Measurements from ENCODE around the gene PBX1. TPM values are rescaled to one million over a fixed set of nuclear protein-coding genes. Genes with fewer than 3 reads are reported as not detected.

PBX1 gene
- total and polyA plus RNA-seq, 4 donors = 14.0 to 125 (median 40.0) TPM

GRCh38 chr1:164671966-164672571 lies 113.1 kb downstream of the PBX1 start:
- intact Hi-C loops (cut with DNase I) = no loop called here
- WGBS, 2 donors = 75 to 77% methylated on average over 7 of the region's 7 CpGs

GRCh38 chr1:164672588-164672987 lies 113.6 kb downstream of the PBX1 start:
- DNase-seq (no peak), ATAC-seq (ENCODE audit: low FRiP score) (no peak)
- Histone ChIP-seq H3K4me3 (ENCODE audit: low read length in 2 of 2) (no peak overlapping the region), H3K36me3 (ENCODE audit: control insufficient read depth in 1 of 2, insufficient read depth in 2 of 2, low read length in 1 of 2) (no peaks in the 10 kb centered on the region), H3K4me1 (ENCODE audit: control insufficient read depth in 1 of 2, insufficient read depth in 2 of 2, low read length in 2 of 2) (peaks cover 0 to 10% of the 10 kb centered on the region in 2 donors), H3K27me3 (ENCODE audit: control insufficient read depth in 1 of 2, insufficient read depth in 2 of 2, low read length in 1 of 2) (no peaks in the 10 kb centered on the region), H3K9me3 (ENCODE audit: control insufficient read depth, low read length) (no peaks in the 10 kb centered on the region), H3K27ac (ENCODE audit: low read depth in 1 of 2, low read length in 2 of 2) (no peak overlapping the region)
- WGBS, 2 donors = 93 to 99% methylated on average over 3 of the region's 3 CpGs
- intact Hi-C loops (cut with DNase I) = no loop called here

More at GRCh38 chr1:164671966-164672571, 113.1 kb downstream of the PBX1 start:
- ATAC-seq (ENCODE audit: low FRiP score) = no peak
- no peaks in the 10 kb centered on the region for H3K36me3 ChIP-seq (ENCODE audit: control insufficient read depth in 1 of 2, insufficient read depth in 2 of 2, low read length in 1 of 2)
- no peaks in the 10 kb centered on the region for H3K9me3 ChIP-seq (ENCODE audit: control insufficient read depth, low read length)
- no peaks in the 10 kb centered on the region for H3K27me3 ChIP-seq (ENCODE audit: control insufficient read depth in 1 of 2, insufficient read depth in 2 of 2, low read length in 1 of 2)
- peaks cover 0 to 10% of the 10 kb centered on the region in 2 donors for H3K4me1 ChIP-seq (ENCODE audit: control insufficient read depth in 1 of 2, insufficient read depth in 2 of 2, low read length in 2 of 2)
- H3K4me3 ChIP-seq (ENCODE audit: low read length in 2 of 2) = no peak overlapping the region
- no peak for DNase-seq
- no peak overlapping the region for H3K27ac ChIP-seq (ENCODE audit: low read depth in 1 of 2, low read length in 2 of 2)

GRCh38 chr1:164673584-164674214 lies 114.7 kb downstream of the PBX1 start:
- Histone ChIP-seq H3K27ac (ENCODE audit: low read depth in 1 of 2, low read length in 2 of 2) (no peak overlapping the region), H3K9me3 (ENCODE audit: control insufficient read depth, low read length) (no peaks in the 10 kb centered on the region), H3K36me3 (ENCODE audit: control insufficient read depth in 1 of 2, insufficient read depth in 2 of 2, low read length in 1 of 2) (no peaks in the 10 kb centered on the region), H3K4me1 (ENCODE audit: control insufficient read depth in 1 of 2, insufficient read depth in 2 of 2, low read length in 2 of 2) (peaks cover 0 to 10% of the 10 kb centered on the region in 2 donors), H3K27me3 (ENCODE audit: control insufficient read depth in 1 of 2, insufficient read depth in 2 of 2, low read length in 1 of 2) (no peaks in the 10 kb centered on the region), H3K4me3 (ENCODE audit: low read length in 2 of 2) (no peak overlapping the region)
- intact Hi-C loops (cut with DNase I) = no loop called here
- WGBS, 2 donors = 87 to 89% methylated on average over 14 of the region's 14 CpGs
- DNase-seq (no peak), ATAC-seq (ENCODE audit: low FRiP score) (no peak)

DNA sequence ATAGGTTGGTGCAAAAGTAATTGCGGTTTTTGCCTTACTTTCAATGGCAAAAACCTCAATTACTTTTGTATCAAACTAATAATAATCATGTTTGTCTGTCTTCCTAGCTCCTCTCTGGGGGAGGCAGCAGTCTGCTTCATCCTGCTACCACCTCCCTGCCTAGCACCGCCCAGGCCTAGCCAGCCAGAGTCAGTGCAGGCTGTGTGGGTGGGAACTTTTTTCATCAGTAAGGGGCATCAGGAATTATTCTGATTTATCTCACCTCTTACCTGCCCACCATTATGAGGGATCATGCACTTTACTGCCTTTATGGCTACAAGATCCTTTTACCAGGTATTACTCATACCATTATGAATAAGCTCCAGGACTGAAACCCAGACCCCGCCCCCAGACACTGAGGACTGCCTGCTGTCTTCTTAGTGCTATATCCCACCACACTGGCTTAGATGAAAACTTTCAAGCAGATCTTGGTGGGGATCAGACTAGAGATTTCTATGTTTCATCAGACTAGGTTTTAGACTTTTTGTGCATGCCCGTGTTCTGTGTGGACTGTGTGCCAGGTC lies 116.4 kb downstream of the PBX1 start:
- Histone ChIP-seq H3K4me1 (ENCODE audit: control insufficient read depth in 1 of 2, insufficient read depth in 2 of 2, low read length in 2 of 2) (peaks cover 0 to 10% of the 10 kb centered on the region in 2 donors), H3K4me3 (ENCODE audit: low read length in 2 of 2) (no peak overlapping the region), H3K36me3 (ENCODE audit: control insufficient read depth in 1 of 2, insufficient read depth in 2 of 2, low read length in 1 of 2) (no peaks in the 10 kb centered on the region), H3K27me3 (ENCODE audit: control insufficient read depth in 1 of 2, insufficient read depth in 2 of 2, low read length in 1 of 2) (no peaks in the 10 kb centered on the region), H3K9me3 (ENCODE audit: control insufficient read depth, low read length) (no peaks in the 10 kb centered on the region), H3K27ac (ENCODE audit: low read depth in 1 of 2, low read length in 2 of 2) (no peak overlapping the region)
- WGBS, 2 donors = 95 to 96% methylated on average over 4 of the region's 4 CpGs
- no peak for DNase-seq
- ATAC-seq (ENCODE audit: low FRiP score) = no peak
- intact Hi-C loops (cut with DNase I) = no loop called here

GRCh38 chr1:164678136-164678700 lies 119.2 kb downstream of the PBX1 start:
- WGBS, 2 donors = 86 to 87% methylated on average over 5 of the region's 5 CpGs
- ATAC-seq (ENCODE audit: low FRiP score) (no peak), DNase-seq (no peak)
- peaks cover 0 to 8% of the 10 kb centered on the region in 2 donors for H3K4me1 ChIP-seq (ENCODE audit: control insufficient read depth in 1 of 2, insufficient read depth in 2 of 2, low read length in 2 of 2)
- no peak overlapping the region for H3K4me3 ChIP-seq (ENCODE audit: low read length in 2 of 2)
- H3K27me3 ChIP-seq (ENCODE audit: control insufficient read depth in 1 of 2, insufficient read depth in 2 of 2, low read length in 1 of 2) = no peaks in the 10 kb centered on the region
- no peaks in the 10 kb centered on the region for H3K36me3 ChIP-seq (ENCODE audit: control insufficient read depth in 1 of 2, insufficient read depth in 2 of 2, low read length in 1 of 2)
- intact Hi-C loops (cut with DNase I) = no loop called here
- H3K9me3 ChIP-seq (ENCODE audit: control insufficient read depth, low read length) = no peaks in the 10 kb centered on the region
- H3K27ac ChIP-seq (ENCODE audit: low read depth in 1 of 2, low read length in 2 of 2) = no peak overlapping the region

DNA sequence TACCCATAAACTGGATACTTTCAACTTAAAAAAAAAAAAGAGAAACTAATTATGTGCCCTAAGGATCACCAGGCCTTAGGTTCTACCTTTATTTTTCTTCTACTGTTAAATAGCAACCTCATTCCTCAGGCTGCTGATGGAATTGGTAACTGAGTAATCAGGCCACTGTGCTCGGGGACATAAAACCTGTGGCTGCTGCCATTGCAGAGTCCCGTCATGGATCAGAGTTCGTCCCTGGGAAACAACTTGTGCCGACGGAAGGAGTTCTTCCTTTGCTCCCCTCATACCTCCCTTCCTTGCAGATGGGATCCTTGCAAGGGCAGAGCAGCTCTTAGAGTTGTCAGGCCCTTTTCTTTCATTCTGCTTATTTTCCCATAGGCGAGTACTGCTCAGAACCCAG lies 123.6 kb downstream of the PBX1 start:
- 95 to 98% methylated on average over 6 of the region's 6 CpGs for WGBS, 2 donors
- DNase-seq (no peak), ATAC-seq (ENCODE audit: low FRiP score) (no peak)

DNA sequence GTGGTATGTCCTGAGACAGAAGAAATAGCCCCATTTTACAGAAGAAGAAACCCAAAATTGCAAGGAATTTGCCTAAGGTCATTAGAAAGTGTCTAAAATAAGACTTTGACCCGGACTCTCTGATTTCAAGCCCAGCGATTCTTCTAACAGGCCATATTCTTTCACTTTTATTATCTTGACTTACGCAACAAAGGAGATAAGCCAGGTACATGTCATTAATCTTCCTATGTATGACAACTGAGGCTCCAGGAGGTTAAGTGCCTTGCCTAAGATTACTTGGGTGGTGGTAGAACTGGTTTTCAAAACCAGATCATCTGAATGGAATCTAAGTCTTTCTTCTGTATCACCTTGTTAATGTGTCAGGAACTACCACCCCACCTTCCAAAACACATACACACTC lies 124.3 kb downstream of the PBX1 start:
- H3K4me1 ChIP-seq (ENCODE audit: control insufficient read depth in 1 of 2, insufficient read depth in 2 of 2, low read length in 2 of 2) = no peaks in the 10 kb centered on the region
- H3K36me3 ChIP-seq (ENCODE audit: control insufficient read depth in 1 of 2, insufficient read depth in 2 of 2, low read length in 1 of 2) = no peaks in the 10 kb centered on the region
- WGBS, 2 donors = 83 to 85% methylated on average over 3 of the region's 3 CpGs
- H3K9me3 ChIP-seq (ENCODE audit: control insufficient read depth, low read length) = no peaks in the 10 kb centered on the region
- no peak for ATAC-seq (ENCODE audit: low FRiP score)
- H3K27me3 ChIP-seq (ENCODE audit: control insufficient read depth in 1 of 2, insufficient read depth in 2 of 2, low read length in 1 of 2) = no peaks in the 10 kb centered on the region
- intact Hi-C loops (cut with DNase I) = no loop called here
- no peak for DNase-seq
- no peak overlapping the region for H3K27ac ChIP-seq (ENCODE audit: low read depth in 1 of 2, low read length in 2 of 2)
- no peak overlapping the region for H3K4me3 ChIP-seq (ENCODE audit: low read length in 2 of 2)

More for the DNA sequence above, 123.6 kb downstream of the PBX1 start:
- no peaks in the 10 kb centered on the region for H3K9me3 ChIP-seq (ENCODE audit: control insufficient read depth, low read length)
- intact Hi-C loops (cut with DNase I) = no loop called here
- H3K36me3 ChIP-seq (ENCODE audit: control insufficient read depth in 1 of 2, insufficient read depth in 2 of 2, low read length in 1 of 2) = no peaks in the 10 kb centered on the region
- H3K27me3 ChIP-seq (ENCODE audit: control insufficient read depth in 1 of 2, insufficient read depth in 2 of 2, low read length in 1 of 2) = no peaks in the 10 kb centered on the region
- H3K27ac ChIP-seq (ENCODE audit: low read depth in 1 of 2, low read length in 2 of 2) = no peak overlapping the region
- H3K4me1 ChIP-seq (ENCODE audit: control insufficient read depth in 1 of 2, insufficient read depth in 2 of 2, low read length in 2 of 2) = no peaks in the 10 kb centered on the region
- no peak overlapping the region for H3K4me3 ChIP-seq (ENCODE audit: low read length in 2 of 2)

DNA sequence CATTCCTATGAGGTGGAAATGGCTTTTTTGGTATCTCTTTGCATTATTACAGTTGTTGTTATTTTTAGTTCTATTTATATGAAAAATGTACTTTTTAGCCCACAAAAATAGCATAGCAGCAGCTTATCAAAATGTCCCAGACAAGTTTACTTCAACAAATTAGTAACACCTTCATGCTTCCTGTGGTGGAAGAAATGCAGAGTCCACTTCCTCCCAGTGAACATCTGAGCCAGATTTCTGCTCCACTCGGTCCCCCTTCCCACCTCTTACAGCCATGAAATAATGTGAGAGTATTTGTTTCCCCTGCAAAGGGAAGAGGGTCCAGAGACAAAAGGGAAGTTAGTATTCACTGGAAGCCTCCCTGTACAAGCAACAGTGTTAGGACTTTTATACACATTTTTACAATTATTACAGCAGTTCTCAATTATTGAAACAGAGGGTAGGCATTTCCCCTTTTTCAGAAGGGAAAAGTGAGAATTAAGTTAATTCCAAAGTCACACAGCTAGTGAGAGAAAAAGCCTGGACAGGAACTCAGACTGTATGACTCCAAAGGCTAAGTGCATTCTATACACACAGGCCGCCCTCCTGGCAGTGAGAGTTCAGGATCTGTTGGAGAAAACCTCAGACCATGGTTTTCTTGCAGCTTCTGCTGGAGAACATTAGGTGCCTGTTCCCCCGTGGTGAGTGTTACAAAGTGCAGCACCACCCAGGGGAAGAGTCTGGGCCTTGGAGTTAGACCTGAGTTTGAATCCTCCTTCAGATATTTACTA lies 126.5 kb downstream of the PBX1 start:
- Histone ChIP-seq H3K4me3 (ENCODE audit: low read length in 2 of 2) (no peak overlapping the region), H3K27me3 (ENCODE audit: control insufficient read depth in 1 of 2, insufficient read depth in 2 of 2, low read length in 1 of 2) (no peaks in the 10 kb centered on the region), H3K9me3 (ENCODE audit: control insufficient read depth, low read length) (no peaks in the 10 kb centered on the region), H3K4me1 (ENCODE audit: control insufficient read depth in 1 of 2, insufficient read depth in 2 of 2, low read length in 2 of 2) (no peaks in the 10 kb centered on the region), H3K36me3 (ENCODE audit: control insufficient read depth in 1 of 2, insufficient read depth in 2 of 2, low read length in 1 of 2) (no peaks in the 10 kb centered on the region), H3K27ac (ENCODE audit: low read depth in 1 of 2, low read length in 2 of 2) (no peak overlapping the region)
- WGBS, 2 donors = 54% methylated on average over 3 of the region's 3 CpGs
- no peak for ATAC-seq (ENCODE audit: low FRiP score)
- intact Hi-C loops (cut with DNase I) = no loop called here
- no peak for DNase-seq
